ENCODE measurements around the gene ABCA3.

- TF ChIP-seq, protein P1, sequence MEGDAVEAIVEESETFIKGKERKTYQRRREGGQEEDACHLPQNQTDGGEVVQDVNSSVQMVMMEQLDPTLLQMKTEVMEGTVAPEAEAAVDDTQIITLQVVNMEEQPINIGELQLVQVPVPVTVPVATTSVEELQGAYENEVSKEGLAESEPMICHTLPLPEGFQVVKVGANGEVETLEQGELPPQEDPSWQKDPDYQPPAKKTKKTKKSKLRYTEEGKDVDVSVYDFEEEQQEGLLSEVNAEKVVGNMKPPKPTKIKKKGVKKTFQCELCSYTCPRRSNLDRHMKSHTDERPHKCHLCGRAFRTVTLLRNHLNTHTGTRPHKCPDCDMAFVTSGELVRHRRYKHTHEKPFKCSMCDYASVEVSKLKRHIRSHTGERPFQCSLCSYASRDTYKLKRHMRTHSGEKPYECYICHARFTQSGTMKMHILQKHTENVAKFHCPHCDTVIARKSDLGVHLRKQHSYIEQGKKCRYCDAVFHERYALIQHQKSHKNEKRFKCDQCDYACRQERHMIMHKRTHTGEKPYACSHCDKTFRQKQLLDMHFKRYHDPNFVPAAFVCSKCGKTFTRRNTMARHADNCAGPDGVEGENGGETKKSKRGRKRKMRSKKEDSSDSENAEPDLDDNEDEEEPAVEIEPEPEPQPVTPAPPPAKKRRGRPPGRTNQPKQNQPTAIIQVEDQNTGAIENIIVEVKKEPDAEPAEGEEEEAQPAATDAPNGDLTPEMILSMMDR (IDR thresholded peaks at IDR 0.05): no peak
- no peak for TF ChIP-seq POLR2A (IDR thresholded peaks at IDR 0.05)
Observed at GRCh38 chr16:2230376-2230775, 110.2 kb downstream of the ABCA3 start.
